GM19468 (cell line): ENCODE data around the gene UQCR10.

Experiments used
- ATAC-seq: cut with Tn5 transposase; IDR thresholded peaks from one replicate; pipeline ENCODE4 v1.9.1; 2021; ENCODE audit warnings: mild to moderate bottlenecking, moderate library complexity, moderate number of reproducible peaks; ENCODE audit not compliant: unreplicated experiment; ENCODE audit errors: extremely low read depth

Gene UQCR10

GRCh38 chr22:29790061-29790460 lies 22.9 kb downstream of the UQCR10 start:
- ATAC-seq, result no peak

DNA sequence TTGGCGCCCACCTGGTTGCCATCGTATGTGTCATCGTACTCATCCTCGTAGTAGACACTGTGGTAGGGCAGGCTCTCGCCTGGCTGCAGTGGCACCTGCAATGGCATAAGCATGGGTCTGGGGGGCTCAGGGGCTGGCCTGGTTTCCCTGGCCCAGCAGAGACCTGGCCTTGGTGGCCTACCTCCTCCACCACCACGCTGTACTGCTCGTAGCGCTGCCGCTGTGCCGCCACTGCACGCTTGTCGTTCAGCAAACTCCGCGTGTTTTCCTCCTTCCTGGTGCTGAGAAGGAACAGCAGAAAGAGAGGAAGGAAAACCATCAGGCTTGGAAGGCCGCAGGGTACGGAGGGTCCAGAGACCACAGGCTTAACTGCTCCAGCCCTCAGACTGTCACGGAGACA lies 26.2 kb downstream of the UQCR10 start:
- no peak for ATAC-seq

- no peak for ATAC-seq
These were observed 28.5 kb downstream of the UQCR10 start for GRCh38 chr22:29795663-29796062.

DNA sequence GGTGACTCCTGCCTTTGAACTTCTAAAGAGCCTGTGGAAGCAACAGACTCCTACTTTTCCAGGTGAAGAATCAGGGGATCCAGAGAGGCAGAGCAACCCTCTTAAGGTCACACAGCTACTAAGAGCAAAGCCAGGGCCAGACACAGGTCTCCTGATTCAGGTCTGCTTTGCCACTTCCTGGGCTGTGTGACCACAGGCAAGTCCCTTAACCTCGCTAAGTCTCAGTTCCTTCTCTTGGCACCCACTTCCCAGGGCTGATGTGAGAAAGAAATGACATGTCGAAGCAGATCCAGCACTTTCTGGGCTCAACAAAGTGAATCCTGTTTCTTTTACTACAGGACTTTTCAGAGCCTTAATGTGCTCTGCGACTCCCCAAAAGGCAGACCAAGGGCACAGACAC lies 30.2 kb downstream of the UQCR10 start:
- ATAC-seq, result no peak

GRCh38 chr22:29798318-29798717 lies 31.1 kb downstream of the UQCR10 start:
- ATAC-seq, result no peak

- ATAC-seq, result no peak
These were observed 31.6 kb downstream of the UQCR10 start for GRCh38 chr22:29798801-29799200.

DNA sequence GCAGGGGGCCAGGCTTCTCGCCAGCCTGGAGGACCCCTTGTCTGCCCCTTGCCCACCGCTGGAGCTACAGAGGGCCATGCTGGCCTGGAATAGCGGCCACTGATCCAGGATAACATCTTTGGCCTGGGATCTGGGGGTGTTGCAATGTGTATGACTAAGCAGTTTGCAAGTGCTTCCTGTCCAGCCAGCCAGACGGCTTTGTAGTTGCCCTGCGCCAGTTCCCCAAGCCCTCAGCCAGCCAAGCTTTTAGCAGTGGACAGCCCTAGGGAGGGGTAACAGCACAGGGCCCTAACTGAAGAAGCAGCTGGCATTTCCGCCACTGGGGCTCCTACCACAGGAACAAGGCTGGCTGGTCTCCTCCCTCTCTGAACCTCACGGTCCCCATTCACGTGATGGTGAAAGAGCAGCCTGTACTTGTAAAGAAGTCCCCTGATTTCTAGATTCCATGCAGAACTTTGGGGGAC lies 32.1 kb downstream of the UQCR10 start:
- ATAC-seq, result no peak

DNA sequence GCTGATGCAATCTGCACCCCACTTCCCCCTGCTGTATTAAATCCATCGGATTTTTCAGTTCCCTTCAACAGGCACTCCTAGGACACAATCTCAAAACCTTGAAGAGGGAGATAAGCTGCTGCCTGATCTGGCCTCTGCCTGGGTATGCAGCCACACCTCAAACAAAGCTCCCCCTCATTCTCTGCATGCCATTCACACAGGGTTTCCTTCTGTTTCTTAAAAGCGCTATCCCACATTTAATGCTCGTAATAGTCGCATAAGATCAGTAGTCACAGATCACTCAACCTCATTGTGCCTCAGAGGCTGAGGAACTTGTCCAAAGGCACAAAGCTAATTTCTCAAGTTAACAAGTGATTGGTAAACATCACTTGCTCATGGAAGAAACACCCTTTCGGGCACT lies 34.0 kb downstream of the UQCR10 start:
- no peak for ATAC-seq

- no peak for ATAC-seq
These were observed 34.6 kb downstream of the UQCR10 start for GRCh38 chr22:29801796-29802195.

GRCh38 chr22:29803190-29803589 lies 36.0 kb downstream of the UQCR10 start:
- ATAC-seq, result no peak

DNA sequence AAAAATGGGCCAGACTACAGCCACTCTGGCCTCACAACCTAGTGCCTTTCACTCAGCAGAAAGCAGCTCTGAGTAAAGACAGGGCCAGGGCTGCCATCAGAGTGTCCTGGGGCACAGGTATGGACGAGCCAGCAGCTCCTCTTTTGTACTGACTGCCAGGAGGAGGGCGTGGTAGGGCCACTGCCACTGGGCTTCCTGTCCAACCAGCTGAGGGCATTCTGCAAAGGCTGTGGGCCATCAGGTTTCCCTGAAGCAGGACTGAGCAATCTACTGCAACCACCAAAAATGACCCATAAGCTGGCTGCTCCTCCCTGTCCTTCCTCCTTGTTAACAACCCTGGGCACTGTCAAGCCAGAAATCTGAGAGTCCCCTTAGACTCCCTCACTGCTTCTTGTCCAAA lies 37.8 kb downstream of the UQCR10 start:
- no peak for ATAC-seq

DNA sequence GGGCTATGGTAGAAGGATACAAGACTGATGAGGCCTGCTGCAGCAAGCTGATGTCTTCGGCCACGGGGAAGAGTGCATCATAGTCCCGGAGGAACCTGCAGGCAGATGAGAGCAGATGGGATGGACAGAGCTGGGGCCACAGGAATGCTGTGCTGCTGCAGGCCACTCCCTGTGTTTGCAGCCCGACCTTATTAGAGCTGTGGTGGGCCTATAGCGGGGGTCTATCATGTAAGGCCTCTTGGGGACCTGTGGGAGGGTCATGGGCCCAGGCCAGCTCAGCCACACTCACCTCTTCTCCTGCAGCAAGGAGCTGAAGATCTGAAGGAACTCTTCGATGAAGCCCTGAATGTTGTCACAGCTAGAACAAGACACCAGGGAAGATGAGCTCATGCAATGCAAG lies 39.0 kb downstream of the UQCR10 start:
- no peak for ATAC-seq

GRCh38 chr22:29810216-29810615 lies 43.0 kb downstream of the UQCR10 start:
- no peak for ATAC-seq

- no peak for ATAC-seq
These were observed 44.2 kb downstream of the UQCR10 start for GRCh38 chr22:29811377-29811776.

DNA sequence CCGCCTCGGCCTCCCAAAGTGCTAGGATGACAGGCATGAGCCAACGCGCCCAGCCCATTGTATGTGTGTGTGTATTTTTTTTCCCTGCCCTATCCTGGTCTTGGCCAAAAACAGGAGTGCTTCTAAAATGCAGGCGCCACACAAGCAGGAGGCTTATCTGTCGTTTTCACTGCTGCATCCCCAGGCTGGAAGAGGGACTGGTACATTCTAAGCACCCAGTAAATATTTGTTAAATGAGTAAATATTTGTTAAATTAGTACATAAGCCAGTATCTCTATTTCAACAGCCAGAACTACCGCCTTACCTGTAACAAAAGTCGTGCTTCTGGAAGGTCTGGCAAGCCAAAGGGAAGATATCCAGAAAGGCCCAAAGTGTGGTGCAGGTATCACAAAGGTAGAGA lies 46.0 kb downstream of the UQCR10 start:
- no peak for ATAC-seq

DNA sequence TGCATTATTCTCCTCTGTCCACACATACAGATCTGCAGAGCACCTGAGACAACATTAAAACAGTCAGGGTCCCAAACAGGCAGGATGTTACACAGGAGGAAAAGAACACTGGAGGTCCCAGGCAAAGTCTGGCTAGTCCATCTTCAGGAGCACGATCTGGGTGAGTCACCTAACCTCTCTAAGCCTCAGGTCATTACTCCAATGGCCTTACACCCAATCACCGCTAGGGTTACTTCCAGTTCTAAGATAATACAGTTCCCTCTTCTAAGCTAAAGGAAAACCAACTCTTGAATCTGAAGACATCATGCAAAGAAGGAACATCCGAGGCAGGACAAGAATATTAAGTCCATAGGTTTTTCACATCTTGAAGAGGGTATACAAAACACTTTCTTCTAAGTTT lies 46.4 kb downstream of the UQCR10 start:
- ATAC-seq, result no peak

GRCh38 chr22:29814003-29814402 lies 46.8 kb downstream of the UQCR10 start:
- ATAC-seq, result no peak

DNA sequence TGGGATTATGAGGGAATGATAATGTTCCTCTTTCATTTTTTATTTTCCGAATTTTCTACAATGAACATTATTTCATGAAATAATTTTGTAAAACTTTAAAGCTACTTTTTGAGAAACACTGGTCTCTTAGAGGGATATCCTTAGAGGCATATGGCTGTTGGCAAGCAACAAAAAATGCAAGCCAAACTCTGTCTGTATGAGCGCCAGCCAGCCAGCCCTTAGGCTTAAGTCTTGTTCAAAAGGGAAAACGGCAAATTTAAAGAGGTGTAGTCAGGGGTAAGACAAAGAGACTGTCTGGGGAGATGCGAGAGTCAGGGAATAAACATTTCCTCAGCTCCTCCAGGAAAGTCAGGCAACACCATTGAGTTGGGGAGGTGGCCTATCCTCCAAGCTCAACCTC lies 48.4 kb downstream of the UQCR10 start:
- no peak for ATAC-seq

- no peak for ATAC-seq
These were observed 49.0 kb downstream of the UQCR10 start for GRCh38 chr22:29816128-29816527.

DNA sequence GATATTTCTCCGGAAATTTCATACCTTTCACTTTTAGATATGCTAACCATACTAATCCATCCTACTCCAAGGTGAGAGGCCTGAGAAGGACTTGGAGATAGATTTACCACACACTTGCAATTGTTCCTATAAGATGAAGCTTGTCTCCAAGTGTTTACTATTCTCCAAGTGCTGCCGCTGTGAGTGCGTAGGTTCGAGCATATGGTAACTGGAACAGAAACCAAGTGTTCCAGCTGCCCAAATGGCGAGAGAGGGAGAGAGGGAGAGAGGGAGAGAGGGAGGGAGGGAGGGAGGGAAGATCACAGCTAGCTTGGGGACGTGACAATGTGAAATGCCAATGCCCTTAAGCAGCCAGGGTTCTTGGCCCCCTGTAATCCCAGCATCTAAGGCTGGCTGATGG lies 49.4 kb downstream of the UQCR10 start:
- ATAC-seq, result no peak

- no peak for ATAC-seq
These were observed 49.8 kb downstream of the UQCR10 start for GRCh38 chr22:29816980-29817379.

DNA sequence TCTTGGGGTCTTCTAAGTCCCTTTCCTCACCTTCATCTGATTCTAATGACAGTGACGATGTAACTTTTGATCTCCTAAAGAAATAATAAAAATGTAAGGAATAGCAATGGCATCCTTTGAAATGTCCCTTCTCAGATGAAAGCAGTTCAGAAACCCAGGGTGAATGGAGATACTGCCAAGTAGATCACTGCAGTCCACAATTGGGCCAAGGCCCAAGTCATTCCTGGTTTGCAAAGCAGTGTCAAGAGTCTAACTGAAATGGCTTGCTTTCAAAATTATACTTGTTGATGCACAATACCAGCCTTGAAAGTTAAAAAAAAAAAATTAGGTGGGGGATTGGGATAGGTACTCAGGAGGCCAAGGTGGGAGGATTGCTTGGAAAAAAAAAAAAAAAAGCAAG lies 50.6 kb downstream of the UQCR10 start:
- no peak for ATAC-seq

GRCh38 chr22:29819501-29819900 lies 52.3 kb downstream of the UQCR10 start:
- ATAC-seq, result no peak
